ENCODE data around the gene LMTK2.

LMTK2 gene

DNA sequence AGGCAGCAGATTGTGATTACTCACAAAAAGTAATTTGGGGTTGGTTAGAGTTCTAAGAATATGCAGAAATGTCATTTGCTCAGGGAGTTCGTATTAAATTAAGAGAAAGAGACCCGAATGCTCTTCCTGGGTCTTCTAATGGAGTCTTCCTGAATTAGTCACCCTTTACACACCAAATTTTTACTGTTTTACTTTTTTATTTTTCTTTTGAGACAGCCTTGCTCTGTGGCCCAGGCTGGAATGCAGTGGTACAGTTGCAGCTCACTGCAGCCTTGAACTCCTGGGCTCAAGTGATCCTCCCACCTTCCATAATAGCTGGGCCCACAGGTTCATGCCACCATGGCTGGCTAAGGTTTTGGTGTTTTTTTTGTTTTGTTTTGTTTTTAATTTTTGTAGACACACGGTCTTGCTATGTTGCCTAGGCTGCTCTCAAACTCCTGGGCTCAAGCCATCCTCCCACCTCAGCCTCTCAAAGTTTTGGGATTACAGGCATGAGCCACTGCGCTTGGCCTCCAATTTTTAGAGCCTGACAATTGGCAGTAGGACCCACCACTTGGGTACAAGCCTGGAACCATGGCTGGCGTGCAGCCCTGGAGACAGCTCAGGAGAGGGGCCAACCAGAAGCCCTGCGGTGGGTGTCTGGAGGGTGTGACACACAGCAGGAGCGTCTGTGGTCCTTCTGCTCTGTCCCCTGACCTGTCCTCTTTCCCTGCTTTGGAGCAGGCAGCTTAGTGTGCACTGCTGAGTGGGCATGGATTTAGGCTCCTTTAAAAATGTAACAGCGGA lies 88.2 kb downstream of the LMTK2 start:
- Histone ChIP-seq H3K36me3 (ENCODE audit: insufficient read depth, insufficient read length, low read length) (peaks cover 47% of the 10 kb centered on the region), H3K27me3 (ENCODE audit: insufficient read depth, insufficient read length) (no peaks in the 10 kb centered on the region), H3K9me3 (ENCODE audit: insufficient read depth, low read length) (no peaks in the 10 kb centered on the region), H3K9ac (ENCODE audit: insufficient read length, low read depth) (no peak overlapping the region), H3K4me1 (ENCODE audit: insufficient read depth, insufficient read length) (no peaks in the 10 kb centered on the region), H3K4me3 (ENCODE audit: insufficient read length, low read depth) (no peak overlapping the region)
- TF ChIP-seq YY1 (IDR thresholded peaks at IDR 0.05; ENCODE audit: insufficient read depth, insufficient read length) (no peak), SUZ12 (IDR thresholded peaks at IDR 0.05; ENCODE audit: extremely low read depth, insufficient read depth, insufficient read length) (no peak), ZNF274 (IDR thresholded peaks at IDR 0.05; ENCODE audit: low read depth, low read length) (no peak)
- DNase-seq (ENCODE audit: low read depth, low spot score) = no peak

DNA sequence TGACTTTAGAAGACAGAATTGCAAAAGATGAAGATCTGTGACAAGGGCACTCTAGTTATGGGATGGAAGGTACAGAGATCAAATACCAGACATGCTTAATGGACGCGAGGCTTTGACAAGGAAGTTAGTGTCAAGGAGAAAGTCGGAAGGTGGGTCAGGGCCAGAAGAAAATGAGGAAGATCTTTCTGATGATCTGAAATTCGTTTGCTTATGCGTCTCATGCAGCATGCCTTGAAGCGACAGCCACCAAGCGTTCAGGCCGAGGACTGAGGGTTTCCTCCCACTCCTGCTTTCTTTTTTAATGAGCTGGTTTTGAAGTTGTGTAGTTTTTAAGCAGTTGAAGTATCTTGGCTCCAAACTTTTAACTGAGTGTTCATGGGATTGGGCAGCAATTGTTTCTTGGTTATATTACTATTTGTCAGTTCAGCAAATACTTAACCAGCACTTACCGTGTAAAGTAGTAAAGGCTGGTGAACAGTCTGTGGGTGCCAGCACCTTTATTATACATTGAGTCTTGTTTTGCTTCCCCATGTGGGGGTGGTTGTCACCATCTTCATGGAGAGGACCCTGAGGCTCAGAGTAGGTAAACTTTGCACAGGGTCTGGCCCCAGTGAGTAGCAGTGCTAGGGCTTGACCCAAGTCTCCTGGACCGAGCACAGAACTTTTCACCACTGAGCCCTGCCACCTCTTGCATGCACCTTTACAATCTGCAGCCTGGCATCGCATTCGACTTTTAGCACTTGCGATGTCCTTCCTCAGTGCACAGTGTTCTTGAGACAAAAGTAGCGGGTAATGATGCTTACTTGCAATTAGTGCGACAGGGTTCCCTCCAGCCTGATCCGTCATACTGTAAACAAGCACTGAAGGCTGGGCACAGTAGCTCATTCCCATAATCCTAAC lies 90.3 kb downstream of the LMTK2 start:
- H3K4me1 ChIP-seq (ENCODE audit: insufficient read depth, insufficient read length) = no peaks in the 10 kb centered on the region
- peaks cover 37% of the 10 kb centered on the region for H3K36me3 ChIP-seq (ENCODE audit: insufficient read depth, insufficient read length, low read length)
- no peaks in the 10 kb centered on the region for H3K9me3 ChIP-seq (ENCODE audit: insufficient read depth, low read length)
- no peak for DNase-seq (ENCODE audit: low read depth, low spot score)
- no peak for TF ChIP-seq YY1 (IDR thresholded peaks at IDR 0.05; ENCODE audit: insufficient read depth, insufficient read length)
- TF ChIP-seq ZNF274 (IDR thresholded peaks at IDR 0.05; ENCODE audit: low read depth, low read length) = no peak
- no peak for TF ChIP-seq SUZ12 (IDR thresholded peaks at IDR 0.05; ENCODE audit: extremely low read depth, insufficient read depth, insufficient read length)
- H3K27me3 ChIP-seq (ENCODE audit: insufficient read depth, insufficient read length) = no peaks in the 10 kb centered on the region
- H3K4me3 ChIP-seq (ENCODE audit: insufficient read length, low read depth) = no peak overlapping the region
- no peak overlapping the region for H3K9ac ChIP-seq (ENCODE audit: insufficient read length, low read depth)

DNA sequence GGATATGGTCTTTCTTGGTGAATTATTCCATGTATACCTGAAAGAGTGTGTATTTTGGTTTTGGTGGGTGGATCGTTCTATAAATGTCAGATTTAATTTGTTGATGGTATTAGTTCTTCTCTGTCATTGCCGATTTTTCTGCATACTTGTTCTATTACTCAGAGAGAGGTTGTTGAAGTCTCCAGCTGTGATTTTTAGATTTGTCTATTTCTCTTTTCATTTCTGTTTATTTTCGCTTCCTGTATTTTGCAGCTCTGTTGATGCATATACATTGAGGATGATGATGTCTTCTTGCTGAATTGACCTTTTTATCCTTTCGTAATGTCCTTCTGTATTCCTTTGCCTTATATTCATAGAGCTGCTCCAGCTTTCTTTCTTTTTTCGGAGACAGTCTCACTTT lies 92.5 kb downstream of the LMTK2 start:
- Histone ChIP-seq H3K4me1 (ENCODE audit: insufficient read depth, insufficient read length) (no peaks in the 10 kb centered on the region), H3K9ac (ENCODE audit: insufficient read length, low read depth) (no peak overlapping the region), H3K4me3 (ENCODE audit: insufficient read length, low read depth) (no peak overlapping the region), H3K27me3 (ENCODE audit: insufficient read depth, insufficient read length) (no peaks in the 10 kb centered on the region), H3K9me3 (ENCODE audit: insufficient read depth, low read length) (no peaks in the 10 kb centered on the region), H3K36me3 (ENCODE audit: insufficient read depth, insufficient read length, low read length) (peaks cover 19% of the 10 kb centered on the region)
- TF ChIP-seq YY1 (IDR thresholded peaks at IDR 0.05; ENCODE audit: insufficient read depth, insufficient read length) (no peak), ZNF274 (IDR thresholded peaks at IDR 0.05; ENCODE audit: low read depth, low read length) (no peak), SUZ12 (IDR thresholded peaks at IDR 0.05; ENCODE audit: extremely low read depth, insufficient read depth, insufficient read length) (no peak)
- no peak for DNase-seq (ENCODE audit: low read depth, low spot score)

DNA sequence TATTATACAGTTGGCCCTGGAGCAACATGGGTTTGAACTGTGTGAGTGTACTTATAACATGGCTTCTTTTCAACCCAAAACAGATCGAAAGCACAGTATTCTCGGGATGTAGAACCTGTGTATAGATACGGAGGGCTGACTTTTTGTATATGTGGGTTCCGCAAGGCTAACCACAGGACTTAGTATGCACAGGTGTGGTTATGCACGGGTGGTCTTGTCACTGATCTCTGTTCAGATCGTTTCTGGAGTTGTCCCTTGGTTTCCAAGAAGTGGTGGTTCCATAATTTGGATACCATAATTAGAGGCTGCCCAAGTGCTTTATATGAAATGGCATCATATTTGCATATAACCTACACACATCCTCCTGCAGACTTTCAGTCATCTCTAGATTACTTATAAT lies 93.7 kb downstream of the LMTK2 start:
- peaks cover 13% of the 10 kb centered on the region for H3K36me3 ChIP-seq (ENCODE audit: insufficient read depth, insufficient read length, low read length)
- H3K9ac ChIP-seq (ENCODE audit: insufficient read length, low read depth) = no peak overlapping the region
- no peaks in the 10 kb centered on the region for H3K27me3 ChIP-seq (ENCODE audit: insufficient read depth, insufficient read length)
- H3K4me1 ChIP-seq (ENCODE audit: insufficient read depth, insufficient read length) = no peaks in the 10 kb centered on the region
- TF ChIP-seq ZNF274 (IDR thresholded peaks at IDR 0.05; ENCODE audit: low read depth, low read length) = no peak
- TF ChIP-seq YY1 (IDR thresholded peaks at IDR 0.05; ENCODE audit: insufficient read depth, insufficient read length) = no peak
- no peak for TF ChIP-seq SUZ12 (IDR thresholded peaks at IDR 0.05; ENCODE audit: extremely low read depth, insufficient read depth, insufficient read length)
- DNase-seq (ENCODE audit: low read depth, low spot score) = no peak
- H3K9me3 ChIP-seq (ENCODE audit: insufficient read depth, low read length) = no peaks in the 10 kb centered on the region
- H3K4me3 ChIP-seq (ENCODE audit: insufficient read length, low read depth) = no peak overlapping the region

DNA sequence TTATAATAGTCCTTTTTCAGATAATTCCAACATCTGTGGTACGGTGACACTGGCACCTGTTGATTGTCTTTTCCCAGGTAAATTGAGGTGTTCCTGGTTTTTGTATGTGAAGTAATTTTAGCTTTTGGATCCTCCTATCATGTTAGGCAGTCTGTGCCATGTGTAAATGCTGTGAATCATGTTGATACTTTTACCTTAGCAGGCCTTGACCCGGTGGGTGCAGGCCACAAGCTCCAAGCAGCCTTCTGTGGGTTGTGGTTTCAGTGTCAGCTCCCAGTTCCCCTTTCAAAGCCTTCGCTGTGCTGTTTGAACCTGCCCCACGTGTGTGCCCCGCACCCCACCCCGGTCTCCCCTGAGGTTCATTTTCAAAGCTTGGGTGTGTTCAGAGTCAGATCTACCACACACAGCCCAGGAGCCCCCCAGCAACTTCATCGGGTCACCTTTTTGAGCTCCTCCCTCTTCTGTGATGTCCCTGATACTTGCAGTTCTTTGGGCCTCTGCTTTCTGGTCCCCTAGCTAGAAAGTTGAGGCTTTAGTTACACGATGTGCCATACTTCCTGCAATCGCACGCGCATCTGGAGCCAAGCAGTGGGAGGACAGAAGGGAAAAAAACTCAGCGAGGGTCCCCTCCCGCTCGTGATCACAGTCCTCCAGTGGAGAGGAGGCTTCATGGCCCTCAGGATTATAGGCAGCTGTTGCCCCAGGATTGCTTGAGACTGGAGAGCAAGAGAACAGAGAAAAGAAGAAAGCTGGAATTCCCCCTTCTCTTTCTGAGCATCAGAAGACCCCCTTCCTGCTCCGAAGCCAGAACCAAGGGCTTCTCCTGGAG lies 95.9 kb downstream of the LMTK2 start:
- no peak for TF ChIP-seq YY1 (IDR thresholded peaks at IDR 0.05; ENCODE audit: insufficient read depth, insufficient read length)
- no peak for TF ChIP-seq ZNF274 (IDR thresholded peaks at IDR 0.05; ENCODE audit: low read depth, low read length)
- H3K27me3 ChIP-seq (ENCODE audit: insufficient read depth, insufficient read length) = no peaks in the 10 kb centered on the region
- H3K4me1 ChIP-seq (ENCODE audit: insufficient read depth, insufficient read length) = no peaks in the 10 kb centered on the region
- H3K36me3 ChIP-seq (ENCODE audit: insufficient read depth, insufficient read length, low read length) = peaks cover 26% of the 10 kb centered on the region
- H3K4me3 ChIP-seq (ENCODE audit: insufficient read length, low read depth) = no peak overlapping the region
- no peak for DNase-seq (ENCODE audit: low read depth, low spot score)
- no peaks in the 10 kb centered on the region for H3K9me3 ChIP-seq (ENCODE audit: insufficient read depth, low read length)
- no peak overlapping the region for H3K9ac ChIP-seq (ENCODE audit: insufficient read length, low read depth)

- H3K4me3 ChIP-seq (ENCODE audit: insufficient read length, low read depth) = no peak overlapping the region
- no peak for DNase-seq (ENCODE audit: low read depth, low spot score)
These were observed 96.8 kb downstream of the LMTK2 start for GRCh38 chr7:98203261-98203963.

More at GRCh38 chr7:98203261-98203963, 96.8 kb downstream of the LMTK2 start:
- no peaks in the 10 kb centered on the region for H3K27me3 ChIP-seq (ENCODE audit: insufficient read depth, insufficient read length)
- no peak overlapping the region for H3K9ac ChIP-seq (ENCODE audit: insufficient read length, low read depth)
- TF ChIP-seq SUZ12 (IDR thresholded peaks at IDR 0.05; ENCODE audit: extremely low read depth, insufficient read depth, insufficient read length) = no peak
- no peak for TF ChIP-seq ZNF274 (IDR thresholded peaks at IDR 0.05; ENCODE audit: low read depth, low read length)
- TF ChIP-seq YY1 (IDR thresholded peaks at IDR 0.05; ENCODE audit: insufficient read depth, insufficient read length) = no peak
- H3K36me3 ChIP-seq (ENCODE audit: insufficient read depth, insufficient read length, low read length) = peaks cover 26% of the 10 kb centered on the region
- no peaks in the 10 kb centered on the region for H3K4me1 ChIP-seq (ENCODE audit: insufficient read depth, insufficient read length)
- no peaks in the 10 kb centered on the region for H3K9me3 ChIP-seq (ENCODE audit: insufficient read depth, low read length)
